A673 (cell line): ENCODE results near the gene GALP. TPM values are rescaled to one million over a fixed set of nuclear protein-coding genes. Genes with fewer than 3 reads are reported as not detected.

Experiments
- BruUV-seq: library from RNA; stranded (reverse); fragments of 400-500 nt; replicated peaks from 2 replicates; lab custom pipeline; 2021; lab: Mats Ljungman, UMichigan
- CTCF ChIA-PET: fragments of 300-600 bp; sonication (Branson Sonifier 250); formaldehyde crosslinking; loops from one replicate; lab custom pipeline; 2022; ENCODE audit warnings: antibody characterized with exemption; lab: Charles Lee
- POLR2A ChIA-PET: fragments of 300-600 bp; sonication (Branson Sonifier 250); formaldehyde crosslinking; loops from one replicate; lab custom pipeline; 2022; ENCODE audit warnings: antibody characterized with exemption; ENCODE audit not compliant: low non-redundant PET; lab: Charles Lee
- DNase-seq: peaks from one replicate; pipeline ENCODE4 v3.0.0-alpha.2; 2015; ENCODE audit warnings: low spot score
- H3K27ac ChIP-seq: fragments of 200-600 bp; sonication (generic); 2 replicates; pipeline ENCODE4 v1.5.1; 2016; ENCODE audit warnings: mixed run types, low read depth, mild to moderate bottlenecking, mixed read lengths, antibody characterized with exemption, low read length; ENCODE audit not compliant: poor library complexity, severe bottlenecking
- H3K27me3 ChIP-seq: fragments of 200-600 bp; sonication (generic); replicated peaks from 2 replicates; pipeline ENCODE4 v1.6.1; 2017; ENCODE audit warnings: mixed run types, low read depth, mild to moderate bottlenecking, mixed read lengths, antibody characterized with exemption, low read length; ENCODE audit not compliant: insufficient read depth, poor library complexity
- H3K36me3 ChIP-seq: fragments of 200-600 bp; sonication (generic); 2 replicates; pipeline ENCODE4 v1.6.1; 2016; ENCODE audit warnings: mixed run types, mild to moderate bottlenecking, mixed read lengths, antibody characterized with exemption, low read length; ENCODE audit not compliant: insufficient read depth, poor library complexity, severe bottlenecking
- H3K4me1 ChIP-seq: fragments of 200-600 bp; sonication (generic); 2 replicates; pipeline ENCODE4 v1.6.1; 2017; ENCODE audit warnings: mixed run types, mild to moderate bottlenecking, mixed read lengths, antibody characterized with exemption, low read length; ENCODE audit not compliant: insufficient read depth, poor library complexity, severe bottlenecking
- H3K4me3 ChIP-seq: fragments of 200-600 bp; sonication (generic); 2 replicates; pipeline ENCODE4 v1.5.1; 2016; ENCODE audit warnings: low read depth, mixed run types, mild to moderate bottlenecking, mixed read lengths, low read length; ENCODE audit not compliant: poor library complexity, severe bottlenecking
- H3K9me3 ChIP-seq: fragments of 200-600 bp; sonication (generic); 2 replicates; pipeline ENCODE4 v1.6.1; 2016; ENCODE audit warnings: mixed run types, low read depth, mild to moderate bottlenecking, mixed read lengths, antibody characterized with exemption, low read length; ENCODE audit not compliant: poor library complexity, severe bottlenecking
- CTCF ChIP-seq: fragments of 300-800, 200-600 bp; sonication (generic); conservative IDR thresholded peaks from 2 replicates; pipeline ENCODE4 v1.5.1; 2017; ENCODE audit warnings: low read depth, mild to moderate bottlenecking, antibody characterized with exemption, low read length, moderate library complexity, mixed read lengths
- EZH2 ChIP-seq: fragments of 200-600 bp; sonication (generic); IDR thresholded peaks from 2 replicates; pipeline ENCODE4 v1.6.1; 2017; ENCODE audit warnings: borderline replicate concordance, low read depth, mild to moderate bottlenecking, mixed read lengths, antibody characterized with exemption, low read length; ENCODE audit not compliant: poor library complexity, severe bottlenecking
- intact Hi-C: fragments of 100-400 bp; cut with micrococcal nuclease; formaldehyde crosslinking; loops from one replicate; pipeline ENCODE4 v1.10.0; 2022; ENCODE audit not compliant: unreplicated experiment
- total RNA-seq: library from RNA; stranded (reverse); gene quantifications from 2 replicates; pipeline ENCODE4 v1.2.3, GENCODE V29; 2021

GALP gene
- total RNA-seq, 1 experiment from 2014 or later: not detected

GRCh38 chr19:56131651-56132050 is 44.2 kb upstream of the GALP start:
- CTCF ChIA-PET: no interaction called here
- Histone ChIP-seq H3K9me3 (no peaks in the 10 kb centered on the region), H3K27me3 (no peaks in the 10 kb centered on the region), H3K36me3 (no peaks in the 10 kb centered on the region), H3K4me3 (no peak overlapping the region), H3K4me1 (peaks cover 12% of the 10 kb centered on the region), H3K27ac (no peak overlapping the region)
- no TSS peak for BruUV-seq
- intact Hi-C loops: no loop called here
- no peak for TF ChIP-seq EZH2
- TF ChIP-seq CTCF: no peak
- POLR2A ChIA-PET: no interaction called here
- DNase-seq: no peak

- Histone ChIP-seq H3K27me3 (no peaks in the 10 kb centered on the region), H3K27ac (peak overlapping the region; percentile 34), H3K9me3 (no peaks in the 10 kb centered on the region), H3K4me1 (peaks cover 12% of the 10 kb centered on the region), H3K4me3 (no peak overlapping the region), H3K36me3 (no peaks in the 10 kb centered on the region)
- no TSS peak for BruUV-seq
- intact Hi-C loops: no loop called here
- TF ChIP-seq EZH2 (no peak), CTCF (no peak)
- CTCF ChIA-PET: no interaction called here
- POLR2A ChIA-PET: no interaction called here
- DNase-seq: no peak
Measured at GRCh38 chr19:56132316-56132822, 43.4 kb upstream of the GALP start.

GRCh38 chr19:56133858-56134653 is 41.8 kb upstream of the GALP start:
- peak; percentile 94 for DNase-seq
- ChIA-PET CTCF (interaction anchor here (0.6 kb wide), 1 partner anchor 18 kb away, joined by 4 read pairs; no protein-coding TSS in a partner anchor), POLR2A (interaction anchor here (1.2 kb wide), 1 partner anchor 13 kb away, joined by 3 read pairs; the partner anchor contains the start of gene ZNF787)
- Histone ChIP-seq H3K36me3 (no peaks in the 10 kb centered on the region), H3K4me3 (no peak overlapping the region), H3K27me3 (no peaks in the 10 kb centered on the region), H3K9me3 (no peaks in the 10 kb centered on the region), H3K27ac (peak overlapping the region; percentile 70), H3K4me1 (peaks cover 12% of the 10 kb centered on the region)
- BruUV-seq: TSS peak; percentile 78
- intact Hi-C loops: no loop called here
- TF ChIP-seq CTCF: no peak
- TF ChIP-seq EZH2: no peak
